Activated CD8-positive, alpha-beta memory T cell treated with anti-CD3 and anti-CD28 coated beads, Interleukin-2, amount 50 U/mL, for 24 hours (primary cell): ENCODE results near the gene RAD23B.
"Not testable (repeated sequence)": the region's sequence is repeated elsewhere in the genome, so short reads cannot be mapped to it uniquely, and the experiment has no call there.

ENCODE experiments used
- DNase-seq: peaks from one replicate; pipeline ENCODE4 v3.0.0-alpha.2; 2020; ENCODE audit errors: extremely low read depth

The RAD23B gene

GRCh38 chr9:107282759-107283622 is at the start of gene RAD23B:
Gene RAD23B, plus strand, starts transcription at chr9:107283279. Its CDS starts 351 bp downstream, at chr9:107283630.
- DNase-seq, result peak; percentile 95

GRCh38 chr9:107235765-107236442 is 47.2 kb upstream of the RAD23B start:
- no peak for DNase-seq

GRCh38 chr9:107237873-107238272 is 45.2 kb upstream of the RAD23B start:
- no peak for DNase-seq

GRCh38 chr9:107239474-107239873 is 43.6 kb upstream of the RAD23B start:
- no peak for DNase-seq

- DNase-seq, result no peak
Measured at GRCh38 chr9:107240260-107240659, 42.8 kb upstream of the RAD23B start.

GRCh38 chr9:107242073-107243030 is 40.7 kb upstream of the RAD23B start:
- no peak for DNase-seq

GRCh38 chr9:107243742-107244141 is 39.3 kb upstream of the RAD23B start:
- peak; percentile 14 for DNase-seq

- DNase-seq, result no peak
Measured at GRCh38 chr9:107246259-107247254, 36.5 kb upstream of the RAD23B start.

- no peak for DNase-seq
Measured at GRCh38 chr9:107248714-107249113, 34.4 kb upstream of the RAD23B start.

GRCh38 chr9:107249131-107249533 is 33.9 kb upstream of the RAD23B start:
- DNase-seq, result no peak

- DNase-seq, result no peak
Measured at GRCh38 chr9:107249665-107250285, 33.3 kb upstream of the RAD23B start.

- DNase-seq, result no peak
Measured at GRCh38 chr9:107251756-107252322, 31.2 kb upstream of the RAD23B start.

GRCh38 chr9:107258919-107259318 is 24.2 kb upstream of the RAD23B start:
- DNase-seq, result no peak

GRCh38 chr9:107259751-107260313 is 23.2 kb upstream of the RAD23B start:
- not testable (repeated sequence) for DNase-seq

GRCh38 chr9:107260437-107261081 is 22.5 kb upstream of the RAD23B start:
- no peak for DNase-seq

- DNase-seq, result no peak
Measured at GRCh38 chr9:107261106-107261505, 22.0 kb upstream of the RAD23B start.

GRCh38 chr9:107263289-107263688 is 19.8 kb upstream of the RAD23B start:
- no peak for DNase-seq

GRCh38 chr9:107266624-107267368 is 16.3 kb upstream of the RAD23B start:
- no peak for DNase-seq
